Neural cell (in vitro differentiated cells): ENCODE data around the gene CTSH. TPM values are rescaled to one million over a fixed set of nuclear protein-coding genes. Genes with fewer than 3 reads are reported as not detected.

Experiments
- H2AFZ ChIP-seq: fragments of 200-600, 300-800 bp; sonication (generic), shearing (Covaris generic); 2 replicates; pipeline ENCODE4 v1.6.0; 2014; ENCODE audit warnings: low read depth, mild to moderate bottlenecking, antibody characterized with exemption, low read length, moderate library complexity
- H3F3A ChIP-seq: fragments of 200-600 bp; shearing (Covaris generic); 2 replicates; pipeline ENCODE4 v1.6.1; 2016; ENCODE audit warnings: mild to moderate bottlenecking, moderate library complexity, mixed read lengths, antibody characterized with exemption, low read length; ENCODE audit not compliant: insufficient read depth, poor library complexity, severe bottlenecking
- H3K27ac ChIP-seq: fragments of 200-600, 300-800 bp; sonication (generic), shearing (Covaris generic); 2 replicates; pipeline ENCODE4 v1.5.1; 2014; ENCODE audit warnings: mild to moderate bottlenecking, low read length, moderate library complexity
- H3K27me3 ChIP-seq: fragments of 300-800, 200-600 bp; sonication (generic), shearing (Covaris generic); 2 replicates; pipeline ENCODE4 v1.6.0; 2014; ENCODE audit warnings: mild to moderate bottlenecking, low read depth, low read length, moderate library complexity; ENCODE audit not compliant: insufficient read depth
- H3K36me3 ChIP-seq: fragments of 300-800, 200-600 bp; sonication (generic), shearing (Covaris generic); 2 replicates; pipeline ENCODE4 v1.5.1; 2014; ENCODE audit warnings: mild to moderate bottlenecking, antibody characterized with exemption, low read length, moderate library complexity; ENCODE audit not compliant: insufficient read depth
- H3K4me2 ChIP-seq: fragments of 300-800, 200-600 bp; sonication (generic), shearing (Covaris generic); 2 replicates; pipeline ENCODE4 v1.6.0; 2014; ENCODE audit warnings: mild to moderate bottlenecking, low read length
- H3K4me3 ChIP-seq: fragments of 300-800, 200-600 bp; sonication (generic), shearing (Covaris generic); 2 replicates; pipeline ENCODE4 v1.5.1; 2014; ENCODE audit warnings: mild to moderate bottlenecking, low read length, moderate library complexity
- H3K79me2 ChIP-seq: fragments of 200-600 bp; shearing (Covaris generic); replicated peaks from 2 replicates; pipeline ENCODE4 v1.6.0; 2014; ENCODE audit warnings: mild to moderate bottlenecking, low read length, moderate library complexity; ENCODE audit not compliant: insufficient read depth
- H3K9ac ChIP-seq: fragments of 300-800, 200-600 bp; sonication (generic), shearing (Covaris generic); 2 replicates; pipeline ENCODE4 v1.6.1; 2016; ENCODE audit warnings: mild to moderate bottlenecking, low read length, mixed read lengths
- H3K9me2 ChIP-seq: fragments of 200-600 bp; shearing (Covaris generic); 2 replicates; pipeline ENCODE4 v1.6.1; 2016; ENCODE audit warnings: mild to moderate bottlenecking, low read length, mixed read lengths; ENCODE audit not compliant: insufficient read depth
- H3K9me3 ChIP-seq: fragments of 200-600, 300-800 bp; sonication (generic), shearing (Covaris generic); 2 replicates; pipeline ENCODE4 v1.6.1; 2016; ENCODE audit warnings: mild to moderate bottlenecking, mixed run types, low read length, moderate library complexity, mixed read lengths
- H4K20me1 ChIP-seq: fragments of 200-600 bp; shearing (Covaris generic); 2 replicates; pipeline ENCODE4 v1.6.1; 2016; ENCODE audit warnings: mild to moderate bottlenecking, mixed run types; ENCODE audit not compliant: insufficient read depth
- EP300 ChIP-seq: fragments of 450-650 bp; conservative IDR thresholded peaks from 2 replicates; pipeline ENCODE4 v1.6.1; 2014; ENCODE audit warnings: antibody characterized with exemption, mild to moderate bottlenecking, moderate library complexity; ENCODE audit not compliant: poor library complexity, severe bottlenecking
- EZH2 ChIP-seq: fragments of 200-600, 300-800 bp; shearing (Covaris generic), sonication (generic); IDR thresholded peaks from 2 replicates; pipeline ENCODE4 v1.6.1; 2014; ENCODE audit warnings: antibody characterized with exemption, low read length, borderline replicate concordance, mild to moderate bottlenecking; ENCODE audit not compliant: insufficient read depth, poor library complexity, severe bottlenecking
- MXI1 ChIP-seq: fragments of 450-650 bp; conservative IDR thresholded peaks from 2 replicates; pipeline ENCODE4 v1.6.1; 2014; ENCODE audit warnings: antibody characterized with exemption, mild to moderate bottlenecking; ENCODE audit not compliant: poor library complexity, severe bottlenecking
- POLR2AphosphoS5 ChIP-seq: IDR thresholded peaks from 2 replicates; pipeline ENCODE4 v1.6.1; 2012
- RAD21 ChIP-seq: fragments of 450-650 bp; conservative IDR thresholded peaks from 2 replicates; pipeline ENCODE4 v1.6.1; 2014; ENCODE audit warnings: antibody characterized with exemption, mild to moderate bottlenecking, moderate library complexity
- REST ChIP-seq: IDR thresholded peaks from 2 replicates; pipeline ENCODE4 v1.6.1; 2012; ENCODE audit warnings: borderline replicate concordance
- SMC3 ChIP-seq: fragments of 450-650 bp; conservative IDR thresholded peaks from 2 replicates; pipeline ENCODE4 v1.6.1; 2014; ENCODE audit warnings: antibody characterized with exemption, mild to moderate bottlenecking, moderate library complexity; ENCODE audit not compliant: poor library complexity
- TAF1 ChIP-seq: IDR thresholded peaks from 2 replicates; pipeline ENCODE4 v1.6.1; 2012; ENCODE audit warnings: low read depth
- polyA plus RNA-seq: library from polyadenylated mRNA; depleted of rRNA; stranded (reverse); fragments of >200 nt; gene quantifications from 2 replicates; pipeline ENCODE4 v1.2.3, GENCODE V29; 2014
- TF ChIP-seq, protein P1 (sequence below): fragments of 450-650 bp; IDR thresholded peaks from 2 replicates; pipeline ENCODE4 v1.5.1; 2014; ENCODE audit warnings: antibody characterized with exemption, mild to moderate bottlenecking, moderate library complexity; ENCODE audit not compliant: poor library complexity, severe bottlenecking

The CTSH gene
- polyA plus RNA-seq, 1 donor from 2014 or later = 3.3 TPM

DNA sequence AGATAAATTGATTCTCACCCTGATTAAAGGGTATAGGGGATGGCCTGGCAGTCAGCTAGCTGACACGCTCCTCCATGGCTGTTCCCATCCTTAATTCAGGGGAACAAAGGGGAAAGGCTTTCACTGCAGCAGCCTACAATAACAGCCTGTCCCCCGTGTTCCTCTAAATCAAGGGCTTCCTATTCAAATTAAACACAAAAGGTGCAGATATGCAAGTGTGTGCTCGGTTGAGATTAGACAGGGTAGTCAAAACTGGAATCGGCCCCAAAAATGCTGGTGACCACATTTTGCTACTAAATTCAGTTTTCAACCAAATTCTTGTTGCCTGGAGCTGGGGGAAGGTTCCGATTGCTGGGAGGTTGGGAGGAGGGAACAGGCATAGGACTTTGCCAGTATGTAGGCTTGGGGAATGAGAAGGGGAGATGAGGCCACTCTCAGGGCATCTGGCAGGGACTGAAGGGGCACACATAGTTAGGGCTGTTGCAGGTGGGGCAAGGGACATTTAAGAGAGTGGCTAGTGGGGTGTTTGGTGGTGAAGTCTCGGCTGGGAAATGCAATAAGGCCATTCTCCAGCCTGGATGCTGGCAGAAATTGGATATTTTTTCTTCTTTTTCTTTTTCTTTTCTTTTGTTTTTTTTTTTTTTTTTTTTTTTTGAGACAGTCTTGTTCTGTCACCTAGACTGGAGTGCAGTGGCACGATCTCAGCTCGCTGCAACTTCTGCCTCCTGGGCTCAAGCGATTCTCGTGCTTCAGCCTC lies 32.9 kb upstream of the CTSH start:
- H4K20me1 ChIP-seq = no peaks in the 10 kb centered on the region
- H3K4me2 ChIP-seq = no peak overlapping the region

DNA sequence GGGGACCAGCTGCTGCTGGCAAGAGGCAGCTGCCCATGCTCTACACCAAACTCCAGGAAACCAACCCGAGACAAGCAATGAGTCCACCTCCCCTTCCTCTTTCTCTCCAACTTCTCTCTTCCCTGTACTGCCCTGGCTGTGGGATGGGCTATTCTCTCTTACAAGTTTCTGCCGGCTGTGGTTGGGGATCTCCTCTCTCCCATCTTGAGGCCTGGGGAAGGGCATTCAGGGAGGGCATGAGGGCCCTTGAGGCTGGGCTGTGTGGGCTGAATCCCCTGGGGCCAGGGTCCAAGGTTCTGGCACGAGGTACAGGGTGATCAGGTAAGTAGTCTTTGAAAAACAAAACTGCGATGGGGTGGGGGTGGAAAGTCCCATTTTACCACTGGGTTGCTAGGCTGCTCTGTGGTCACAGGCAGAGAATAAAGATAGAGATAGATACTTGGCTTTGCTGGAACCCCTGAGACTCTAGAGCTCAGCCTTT lies 32.3 kb upstream of the CTSH start:
- Histone ChIP-seq H2AFZ (no peak overlapping the region), H3K4me2 (no peak overlapping the region), H4K20me1 (no peaks in the 10 kb centered on the region), H3K4me3 (no peak overlapping the region), H3K27me3 (no peaks in the 10 kb centered on the region), H3K36me3 (no peaks in the 10 kb centered on the region), H3K9ac (no peak overlapping the region), H3K9me2 (no peaks in the 10 kb centered on the region), H3K9me3 (no peaks in the 10 kb centered on the region), H3K27ac (no peak overlapping the region), H3K79me2 (no peaks in the 10 kb centered on the region), H3F3A (no peaks in the 10 kb centered on the region)
- TF ChIP-seq EZH2 = no peak
- TF ChIP-seq RAD21 = no peak
- TF ChIP-seq EP300 = no peak
- TF ChIP-seq, protein P1, sequence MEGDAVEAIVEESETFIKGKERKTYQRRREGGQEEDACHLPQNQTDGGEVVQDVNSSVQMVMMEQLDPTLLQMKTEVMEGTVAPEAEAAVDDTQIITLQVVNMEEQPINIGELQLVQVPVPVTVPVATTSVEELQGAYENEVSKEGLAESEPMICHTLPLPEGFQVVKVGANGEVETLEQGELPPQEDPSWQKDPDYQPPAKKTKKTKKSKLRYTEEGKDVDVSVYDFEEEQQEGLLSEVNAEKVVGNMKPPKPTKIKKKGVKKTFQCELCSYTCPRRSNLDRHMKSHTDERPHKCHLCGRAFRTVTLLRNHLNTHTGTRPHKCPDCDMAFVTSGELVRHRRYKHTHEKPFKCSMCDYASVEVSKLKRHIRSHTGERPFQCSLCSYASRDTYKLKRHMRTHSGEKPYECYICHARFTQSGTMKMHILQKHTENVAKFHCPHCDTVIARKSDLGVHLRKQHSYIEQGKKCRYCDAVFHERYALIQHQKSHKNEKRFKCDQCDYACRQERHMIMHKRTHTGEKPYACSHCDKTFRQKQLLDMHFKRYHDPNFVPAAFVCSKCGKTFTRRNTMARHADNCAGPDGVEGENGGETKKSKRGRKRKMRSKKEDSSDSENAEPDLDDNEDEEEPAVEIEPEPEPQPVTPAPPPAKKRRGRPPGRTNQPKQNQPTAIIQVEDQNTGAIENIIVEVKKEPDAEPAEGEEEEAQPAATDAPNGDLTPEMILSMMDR = no peak
- no peak for TF ChIP-seq TAF1
- no peak for TF ChIP-seq POLR2AphosphoS5
- TF ChIP-seq MXI1 = no peak
- no peak for TF ChIP-seq SMC3

More for the DNA sequence above, 32.9 kb upstream of the CTSH start:
- H3K27ac ChIP-seq = no peak overlapping the region
- H3K27me3 ChIP-seq = no peaks in the 10 kb centered on the region
- H3K9me3 ChIP-seq = no peaks in the 10 kb centered on the region
- no peaks in the 10 kb centered on the region for H3K9me2 ChIP-seq
- H3K79me2 ChIP-seq = no peaks in the 10 kb centered on the region
- H3K9ac ChIP-seq = no peak overlapping the region
- no peak overlapping the region for H2AFZ ChIP-seq
- no peak overlapping the region for H3K4me3 ChIP-seq
- H3F3A ChIP-seq = no peaks in the 10 kb centered on the region
- H3K36me3 ChIP-seq = no peaks in the 10 kb centered on the region
- no peak for TF ChIP-seq RAD21
- TF ChIP-seq MXI1 = no peak
- TF ChIP-seq REST = no peak
- no peak for TF ChIP-seq POLR2AphosphoS5
- TF ChIP-seq SMC3 = no peak
- no peak for TF ChIP-seq EZH2
- no peak for TF ChIP-seq TAF1
- no peak for TF ChIP-seq EP300
- TF ChIP-seq, protein P1 = no peak
